Lung microvascular endothelial cell (primary cell): Measurements from ENCODE around the gene PRIMA1. TPM values are rescaled to one million over a fixed set of nuclear protein-coding genes. Genes with fewer than 3 reads are reported as not detected.

Source experiments
- DNase-seq, 2 donors: peaks; one replicate each; pipeline versions ENCODE4 v3.0.0 to v3.0.0-alpha.2; 2010; ENCODE audit warnings: low read depth in 2 of 2
- total RNA-seq: library from RNA; depleted of rRNA; stranded (reverse); fragments of >200 nt; gene quantifications from 2 replicates; pipeline ENCODE4 v1.2.1, GENCODE V29; 2014

Gene PRIMA1
- total RNA-seq, 1 donor from 2014 or later: not detected

GRCh38 chr14:93682459-93682858 lies 105.8 kb downstream of the PRIMA1 start:
- DNase-seq: no peak

- DNase-seq: no peak
These were observed 111.8 kb downstream of the PRIMA1 start for GRCh38 chr14:93676416-93676958.

- no peak for DNase-seq
These were observed 112.6 kb downstream of the PRIMA1 start for GRCh38 chr14:93675651-93676050.

GRCh38 chr14:93674343-93674742 lies 113.9 kb downstream of the PRIMA1 start:
- DNase-seq: no peak

GRCh38 chr14:93669632-93670031 lies 118.7 kb downstream of the PRIMA1 start:
- DNase-seq: no peak

Other genes with a start within 250 kb of the PRIMA1 start
- gene FAM181A, start 138.9 kb upstream of the PRIMA1 start, total RNA-seq: not detected in 2 replicates
- gene ASB2, start 188.1 kb upstream of the PRIMA1 start, total RNA-seq: not detected in 2 replicates
- not detected in 2 replicates for gene CCDC197, start 208.8 kb upstream of the PRIMA1 start, total RNA-seq
- 0.40 and 0.44 TPM in 2 replicates for gene OTUB2, start 237.9 kb upstream of the PRIMA1 start, total RNA-seq